IMR-90 (cell line): ENCODE data around the gene GPR17. TPM values are rescaled to one million over a fixed set of nuclear protein-coding genes. Genes with fewer than 3 reads are reported as not detected.

Source experiments
- ATAC-seq: fragments of 200-7000 bp; cut with Tn5 transposase; 2 replicates; pipeline ENCODE4 v1.9.1; 2020; ENCODE audit warnings: low read depth, mild to moderate bottlenecking, moderate library complexity
- BruUV-seq: library from RNA; stranded (reverse); fragments of 400-500 nt; replicated peaks from 2 replicates; lab custom pipeline; 2021; lab: Mats Ljungman, UMichigan
- CTCF ChIA-PET: fragments of 300-600 bp; formaldehyde crosslinking; extraction: SDS; loops from one replicate; lab custom pipeline; 2021; ENCODE audit warnings: antibody characterized with exemption; lab: Yijun Ruan, JAX
- POLR2A ChIA-PET: fragments of 300-600 bp; sonication (Branson Sonifier 250); formaldehyde crosslinking; loops from one replicate; lab custom pipeline; 2022; ENCODE audit warnings: antibody characterized with exemption; ENCODE audit not compliant: unreplicated experiment; lab: Charles Lee
- DNase-seq: peaks from one replicate; pipeline ENCODE4 v3.0.0; 2013
- H2AFZ ChIP-seq: replicated peaks from 2 replicates; pipeline ENCODE3; 2013; ENCODE audit warnings: low read length, mild to moderate bottlenecking; ENCODE audit not compliant: poor library complexity
- H2AK5ac ChIP-seq: 2 replicates; pipeline ENCODE4 v1.6.1; 2013; ENCODE audit warnings: low read depth, low read length, inconsistent platforms
- H2AK9ac ChIP-seq: replicated peaks from 2 replicates; pipeline ENCODE3; 2013; ENCODE audit warnings: mild to moderate bottlenecking, low read depth, low read length, moderate library complexity; ENCODE audit not compliant: poor library complexity
- H2BK120ac ChIP-seq: 2 replicates; pipeline ENCODE4 v1.6.1; 2013; ENCODE audit warnings: low read depth, low read length, inconsistent platforms
- H2BK15ac ChIP-seq: 3 replicates; pipeline ENCODE4 v1.6.1; 2013; ENCODE audit warnings: low read depth, low read length, inconsistent platforms
- H2BK20ac ChIP-seq: 2 replicates; pipeline ENCODE4 v1.6.1; 2013; ENCODE audit warnings: low read depth, mild to moderate bottlenecking, inconsistent platforms, low read length, moderate library complexity
- H2BK5ac ChIP-seq: 2 replicates; pipeline ENCODE4 v1.6.1; 2013; ENCODE audit warnings: mild to moderate bottlenecking, low read depth, low read length, inconsistent platforms; ENCODE audit not compliant: poor library complexity, severe bottlenecking
- H3K14ac ChIP-seq: replicated peaks from 2 replicates; pipeline ENCODE4 v1.6.1; 2013; ENCODE audit warnings: low read depth, low read length, inconsistent platforms
- H3K18ac ChIP-seq: 2 replicates; pipeline ENCODE4 v1.6.1; 2013; ENCODE audit warnings: low read depth, low read length, control low read depth
- H3K23ac ChIP-seq: 2 replicates; pipeline ENCODE4 v1.6.1; 2013; ENCODE audit warnings: low read depth, low read length, inconsistent platforms
- H3K27ac ChIP-seq: 2 replicates; pipeline ENCODE4 v1.5.1; 2013; ENCODE audit warnings: mild to moderate bottlenecking, control low read depth, low read length; ENCODE audit not compliant: insufficient read depth
- H3K27me3 ChIP-seq: 2 replicates; pipeline ENCODE4 v1.6.1; 2013; ENCODE audit warnings: low read length; ENCODE audit not compliant: control insufficient read depth, insufficient read depth
- H3K36me3 ChIP-seq: 2 replicates; pipeline ENCODE4 v1.6.1; 2013; ENCODE audit warnings: low read length, mixed read lengths; ENCODE audit not compliant: control insufficient read depth, insufficient read depth
- H3K4ac ChIP-seq: 2 replicates; pipeline ENCODE4 v1.6.1; 2013; ENCODE audit warnings: low read depth, low read length, inconsistent platforms
- H3K4me1 ChIP-seq: 2 replicates; pipeline ENCODE4 v1.6.1; 2013; ENCODE audit warnings: low read length, mixed read lengths; ENCODE audit not compliant: control insufficient read depth, insufficient read depth
- H3K4me2 ChIP-seq: 2 replicates; pipeline ENCODE4 v1.6.1; 2013; ENCODE audit warnings: low read depth, mild to moderate bottlenecking, control low read depth, low read length, moderate library complexity
- H3K4me3 ChIP-seq: 2 replicates; pipeline ENCODE4 v1.5.1; 2013; ENCODE audit warnings: low read depth, mild to moderate bottlenecking, control low read depth, low read length, moderate library complexity; ENCODE audit not compliant: insufficient read depth
- H3K56ac ChIP-seq: 2 replicates; pipeline ENCODE4 v1.6.1; 2013; ENCODE audit warnings: low read length, inconsistent platforms; ENCODE audit not compliant: insufficient read depth; ENCODE audit errors: extremely low read depth
- H3K79me1 ChIP-seq, 2 experiments: 2 replicates each; pipeline ENCODE4 v1.6.1; 2013; ENCODE audit warnings: low read length in 2 of 2, inconsistent platforms in 1 of 2, low read depth in 1 of 2
- H3K9ac ChIP-seq: 2 replicates; pipeline ENCODE4 v1.6.1; 2013; ENCODE audit warnings: low read depth, low read length, control low read depth
- H3K9me1 ChIP-seq: 2 replicates; pipeline ENCODE4 v1.6.1; 2013; ENCODE audit warnings: low read length, inconsistent platforms; ENCODE audit not compliant: insufficient read depth
- H3K9me3 ChIP-seq: 2 replicates; pipeline ENCODE4 v1.6.1; 2013; ENCODE audit warnings: low read length; ENCODE audit not compliant: control insufficient read depth, insufficient read depth
- H4K20me1 ChIP-seq: 2 replicates; pipeline ENCODE4 v1.6.1; 2013; ENCODE audit warnings: low read length, inconsistent platforms; ENCODE audit not compliant: insufficient read depth
- H4K5ac ChIP-seq: 2 replicates; pipeline ENCODE4 v1.6.1; 2013; ENCODE audit warnings: mild to moderate bottlenecking, low read depth, low read length, control low read depth
- H4K8ac ChIP-seq, 2 experiments: 2 replicates each; pipeline ENCODE4 v1.6.1; 2013; ENCODE audit warnings: low read depth in 2 of 2, low read length in 2 of 2, control low read depth in 1 of 2, inconsistent platforms in 1 of 2
- H4K91ac ChIP-seq: 2 replicates; pipeline ENCODE4 v1.6.1; 2013; ENCODE audit warnings: low read depth, low read length, inconsistent platforms; ENCODE audit not compliant: insufficient read depth
- BHLHE40 ChIP-seq: fragments of 150-350 bp; IDR thresholded peaks from 2 replicates; pipeline ENCODE4 v1.6.1; 2016; ENCODE audit warnings: mild to moderate bottlenecking, low read depth, low read length
- CEBPB ChIP-seq: IDR thresholded peaks from 2 replicates; pipeline ENCODE4 v1.6.1; 2012; ENCODE audit warnings: low read depth, low read length, improper control_type of control experiment
- CHD1 ChIP-seq: IDR thresholded peaks from 2 replicates; pipeline ENCODE4 v1.6.1; 2012; ENCODE audit warnings: low read depth, low read length, improper control_type of control experiment
- ELK1 ChIP-seq: fragments of 150-350 bp; IDR thresholded peaks from 2 replicates; pipeline ENCODE4 v1.6.1; 2016; ENCODE audit warnings: low read depth, mild to moderate bottlenecking, low read length, moderate library complexity, borderline replicate concordance
- FOS ChIP-seq: fragments of 150-350 bp; IDR thresholded peaks from 2 replicates; pipeline ENCODE4 v1.6.1; 2016; ENCODE audit warnings: low read depth, low read length
- MAFK ChIP-seq: IDR thresholded peaks from 2 replicates; pipeline ENCODE4 v1.6.1; 2012; ENCODE audit warnings: low read depth, low read length, improper control_type of control experiment
- MAZ ChIP-seq: IDR thresholded peaks from 2 replicates; pipeline ENCODE4 v1.6.1; 2012; ENCODE audit warnings: low read depth, mild to moderate bottlenecking, low read length, improper control_type of control experiment, moderate library complexity, borderline replicate concordance
- MXI1 ChIP-seq: IDR thresholded peaks from 2 replicates; pipeline ENCODE4 v1.6.1; 2012; ENCODE audit warnings: low read depth, mild to moderate bottlenecking, low read length, moderate library complexity, borderline replicate concordance
- NFE2L2 ChIP-seq: fragments of 150-350 bp; IDR thresholded peaks from 2 replicates; pipeline ENCODE4 v1.6.1; 2016; ENCODE audit warnings: low read depth, mild to moderate bottlenecking, low read length
- POLR2A ChIP-seq: IDR thresholded peaks from 2 replicates; pipeline ENCODE4 v1.6.1; 2012; ENCODE audit warnings: mild to moderate bottlenecking, low read depth, low read length
- RAD21 ChIP-seq: IDR thresholded peaks from 2 replicates; pipeline ENCODE4 v1.6.1; 2012; ENCODE audit warnings: low read length, improper control_type of control experiment
- RCOR1 ChIP-seq: IDR thresholded peaks from 2 replicates; pipeline ENCODE4 v1.6.1; 2012; ENCODE audit warnings: mild to moderate bottlenecking, low read length, improper control_type of control experiment; ENCODE audit not compliant: insufficient replicate concordance
- RFX5 ChIP-seq: IDR thresholded peaks from 2 replicates; pipeline ENCODE4 v1.8.0; 2012; ENCODE audit warnings: low read depth, mild to moderate bottlenecking, low read length, moderate library complexity
- SMC3 ChIP-seq: fragments of 150-350 bp; IDR thresholded peaks from 2 replicates; pipeline ENCODE4 v1.6.1; 2016; ENCODE audit warnings: low read depth, mild to moderate bottlenecking, antibody characterized with exemption, low read length, moderate library complexity
- USF2 ChIP-seq: fragments of 150-350 bp; IDR thresholded peaks from 2 replicates; pipeline ENCODE4 v1.6.1; 2017; ENCODE audit warnings: mild to moderate bottlenecking, antibody characterized with exemption, low read length, low read depth
- WGBS, 2 experiments: methylation state at CpG; one replicate each; pipeline versions ENCODE4 v1.1.5 to v1.1.7; 2013; ENCODE audit warnings: missing lambda C conversion rate in 2 of 2; ENCODE audit not compliant: insufficient read length in 1 of 2; ENCODE audit errors: extremely low coverage in 2 of 2; 5-methylcytosine and 5-hydroxymethylcytosine counted together
- dilution Hi-C: fragments of 300-500 bp; cut with HindIII; formaldehyde crosslinking; loops from one replicate; pipeline ENCODE4 v1.14.3; 2018; ENCODE audit warnings: low sequenced_read_pairs; ENCODE audit not compliant: unreplicated experiment
- in situ Hi-C: fragments of 300-500 bp; cut with MboI; formaldehyde crosslinking; loops from 3 replicates; pipeline ENCODE4 v1.14.3; 2019; ENCODE audit warnings: low sequenced_read_pairs, inconsistent platforms, mixed read lengths
- intact Hi-C: fragments of 100-400 bp; cut with micrococcal nuclease; formaldehyde crosslinking; loops from 2 replicates; pipeline ENCODE4 v1.10.0; 2022
- polyA plus RNA-seq, 3 experiments: library from polyadenylated mRNA; depleted of rRNA; stranded (reverse); fragments of >200 nt; gene quantifications; 2 replicates each; pipeline ENCODE4 v1.2.3, GENCODE V29; 2012; ENCODE audit warnings: low replicate concordance in 1 of 3
- total RNA-seq: library from RNA; depleted of rRNA; stranded (reverse); fragments of >200 nt; gene quantifications from 2 replicates; pipeline ENCODE4 v1.2.3, GENCODE V29; 2012

Gene GPR17
- total and polyA plus RNA-seq, 2 of the 4 experiments (the other 2 are of a cell fraction): not detected

- ATAC-seq: no peak
- intact Hi-C loops: no loop called here
- Histone ChIP-seq H3K79me1 (peaks cover 19 to 64% of the 10 kb centered on the region in 2 experiments), H4K5ac (no peak overlapping the region), H3K4me1 (peaks cover 14% of the 10 kb centered on the region), H3K56ac (no peak overlapping the region), H2AK5ac (no peak overlapping the region; the same call in 1 of the 2 replicates), H2BK20ac (no peak overlapping the region), H3K23ac (no peak overlapping the region), H4K20me1 (peaks cover 74% of the 10 kb centered on the region), H3K18ac (no peak overlapping the region), H3K9ac (no peak overlapping the region), H3K9me3 (peaks cover 2% of the 10 kb centered on the region; the same call in 1 of the 2 replicates), H4K91ac (no peak overlapping the region), H2BK5ac (no peak overlapping the region), H3K4ac (no peak overlapping the region), H2AK9ac (no peak overlapping the region), H3K27ac (no peak overlapping the region), H3K9me1 (peaks cover 28% of the 10 kb centered on the region), H2BK120ac (no peak overlapping the region), H2BK15ac (no peak overlapping the region), H2AFZ (no peak overlapping the region), H3K4me2 (no peak overlapping the region), H3K4me3 (no peak overlapping the region), H3K27me3 (no peaks in the 10 kb centered on the region), H4K8ac (no peak overlapping the region), H3K14ac (no peak overlapping the region), H3K36me3 (peaks cover 11% of the 10 kb centered on the region)
- dilution Hi-C loops: no loop called here
- TF ChIP-seq NFE2L2 (no peak), CEBPB (no peak), MAZ (no peak), MAFK (no peak), ELK1 (no peak), RAD21 (no peak), POLR2A (no peak), FOS (no peak), CHD1 (no peak), SMC3 (no peak), RCOR1 (no peak), BHLHE40 (no peak), USF2 (no peak), MXI1 (no peak), RFX5 (no peak)
- in situ Hi-C loops: no loop called here
- ChIA-PET POLR2A (no interaction called here), CTCF (no interaction called here)
- DNase-seq: no peak
- WGBS, 2 experiments: 76% methylated on average over 3 of the region's 14 CpGs; no CpG with 5 or more reads in 1 of the 2 experiments
- BruUV-seq: no TSS peak
Observed at GRCh38 chr2:127659408-127660290, 13.7 kb downstream of the GPR17 start.
